Activated CD8-positive, alpha-beta T cell treated with anti-CD3 and anti-CD28 coated beads, Interleukin-2, amount 10 ng/mL, durations not matched to agents 7 days and 5 days (primary cell): ENCODE data around the gene SUV39H2. TPM values are rescaled to one million over a fixed set of nuclear protein-coding genes. Genes with fewer than 3 reads are reported as not detected.

ENCODE experiments used
- ATAC-seq: fragments of 150-1000 bp; cut with Tn5 transposase; one replicate; pipeline ENCODE4 v1.10.0; 2021; ENCODE audit warnings: moderate library complexity
- CTCF ChIA-PET: fragments of 350-600 bp; sonication (Branson Sonifier 250); formaldehyde crosslinking; loops from one replicate; lab custom pipeline; 2021; ENCODE audit warnings: antibody characterized with exemption; lab: Charles Lee
- POLR2A ChIA-PET: fragments of 350-600 bp; sonication (Branson Sonifier 250); formaldehyde crosslinking; loops from one replicate; lab custom pipeline; 2021; ENCODE audit warnings: antibody characterized with exemption; lab: Charles Lee
- DNase-seq: peaks from one replicate; pipeline ENCODE4 v3.0.0-alpha.2; 2020
- H3K27ac Mint-ChIP-seq: one replicate; pipeline ENCODE4 v1.8.0; 2021; ENCODE audit warnings: mild to moderate bottlenecking, mixed read lengths
- H3K27me3 Mint-ChIP-seq: one replicate; pipeline ENCODE4 v1.8.0; 2021; ENCODE audit warnings: low read depth, mixed read lengths
- H3K36me3 Mint-ChIP-seq: one replicate; pipeline ENCODE4 v1.8.0; 2021; ENCODE audit warnings: low read depth, mixed read lengths
- H3K4me1 Mint-ChIP-seq: one replicate; pipeline ENCODE4 v1.8.0; 2021; ENCODE audit warnings: low read depth, mixed read lengths
- H3K4me3 Mint-ChIP-seq: one replicate; pipeline ENCODE4 v1.8.0; 2021; ENCODE audit warnings: mild to moderate bottlenecking, mixed read lengths
- H3K9me3 Mint-ChIP-seq: one replicate; pipeline ENCODE4 v1.8.0; 2022; ENCODE audit warnings: mixed read lengths; ENCODE audit not compliant: insufficient read depth
- total RNA-seq, 2 experiments: library from RNA; stranded (reverse); gene quantifications; one replicate each; pipeline ENCODE4 v1.2.3, GENCODE V29; 2021

SUV39H2 gene
- total RNA-seq, 2 experiments from 2014 or later = 34.3 to 34.6 TPM

- POLR2A ChIA-PET = no interaction called here
- ATAC-seq = no peak
- DNase-seq = no peak
- Mint-ChIP-seq H3K4me1 (peaks cover 14% of the 10 kb centered on the region), H3K27ac (no peak overlapping the region), H3K9me3 (peaks cover 5% of the 10 kb centered on the region), H3K4me3 (no peak overlapping the region), H3K36me3 (peaks cover 90% of the 10 kb centered on the region), H3K27me3 (no peaks in the 10 kb centered on the region)
- CTCF ChIA-PET = no interaction called here
Observed at GRCh38 chr10:14909101-14909500, 30.4 kb downstream of the SUV39H2 start.

- no peak overlapping the region for H3K4me3 Mint-ChIP-seq
- no peaks in the 10 kb centered on the region for H3K27me3 Mint-ChIP-seq
- H3K27ac Mint-ChIP-seq = peak overlapping the region; percentile 11
- H3K4me1 Mint-ChIP-seq = peaks cover 22% of the 10 kb centered on the region
- H3K9me3 Mint-ChIP-seq = peaks cover 13% of the 10 kb centered on the region
- ATAC-seq (no peak), DNase-seq (no peak)
- peaks cover 95% of the 10 kb centered on the region for H3K36me3 Mint-ChIP-seq
- CTCF ChIA-PET = no interaction called here
- POLR2A ChIA-PET = interaction anchor here (0.6 kb wide), 1 partner anchor 74 kb away, joined by 3 read pairs; no protein-coding TSS in a partner anchor
Observed at GRCh38 chr10:14910953-14911352, 32.3 kb downstream of the SUV39H2 start.

- ATAC-seq (no peak), DNase-seq (no peak)
- ChIA-PET POLR2A (no interaction called here), CTCF (no interaction called here)
- Mint-ChIP-seq H3K36me3 (peaks cover 98% of the 10 kb centered on the region), H3K4me1 (peaks cover 22% of the 10 kb centered on the region), H3K4me3 (no peak overlapping the region), H3K9me3 (peaks cover 18% of the 10 kb centered on the region), H3K27ac (no peak overlapping the region), H3K27me3 (no peaks in the 10 kb centered on the region)
Observed at GRCh38 chr10:14911801-14912200, 33.1 kb downstream of the SUV39H2 start.

GRCh38 chr10:14916600-14916999, 37.9 kb downstream of the SUV39H2 start:
- no peak overlapping the region for H3K27ac Mint-ChIP-seq
- ATAC-seq (no peak), DNase-seq (no peak)
- ChIA-PET POLR2A (no interaction called here), CTCF (no interaction called here)
- H3K4me3 Mint-ChIP-seq = no peak overlapping the region
- no peaks in the 10 kb centered on the region for H3K27me3 Mint-ChIP-seq
- peaks cover 20% of the 10 kb centered on the region for H3K4me1 Mint-ChIP-seq
- peaks cover 27% of the 10 kb centered on the region for H3K9me3 Mint-ChIP-seq
- H3K36me3 Mint-ChIP-seq = peaks cover 96% of the 10 kb centered on the region

- DNase-seq (no peak), ATAC-seq (no peak)
- CTCF ChIA-PET = no interaction called here
- H3K4me3 Mint-ChIP-seq = no peak overlapping the region
- peaks cover 20% of the 10 kb centered on the region for H3K4me1 Mint-ChIP-seq
- no peak overlapping the region for H3K27ac Mint-ChIP-seq
- no peaks in the 10 kb centered on the region for H3K27me3 Mint-ChIP-seq
- POLR2A ChIA-PET = no interaction called here
- peaks cover 96% of the 10 kb centered on the region for H3K36me3 Mint-ChIP-seq
- peaks cover 27% of the 10 kb centered on the region for H3K9me3 Mint-ChIP-seq
Observed at GRCh38 chr10:14917827-14918226, 39.2 kb downstream of the SUV39H2 start.

GRCh38 chr10:14918964-14919363, 40.3 kb downstream of the SUV39H2 start:
- DNase-seq (no peak), ATAC-seq (no peak)
- peaks cover 27% of the 10 kb centered on the region for H3K9me3 Mint-ChIP-seq
- CTCF ChIA-PET = no interaction called here
- H3K4me1 Mint-ChIP-seq = peaks cover 15% of the 10 kb centered on the region
- no peak overlapping the region for H3K27ac Mint-ChIP-seq
- H3K27me3 Mint-ChIP-seq = no peaks in the 10 kb centered on the region
- H3K4me3 Mint-ChIP-seq = no peak overlapping the region
- peaks cover 96% of the 10 kb centered on the region for H3K36me3 Mint-ChIP-seq
- POLR2A ChIA-PET = no interaction called here

GRCh38 chr10:14924013-14924412, 45.3 kb downstream of the SUV39H2 start:
- DNase-seq (no peak), ATAC-seq (no peak)
- no peaks in the 10 kb centered on the region for H3K9me3 Mint-ChIP-seq
- no peaks in the 10 kb centered on the region for H3K4me1 Mint-ChIP-seq
- CTCF ChIA-PET = interaction anchor here (1.0 to 1.7 kb wide), 2 partner anchors 20 to 30 kb away, joined by 4 to 5 read pairs; partner anchors contain the start of gene DCLRE1C
- no peaks in the 10 kb centered on the region for H3K27me3 Mint-ChIP-seq
- H3K36me3 Mint-ChIP-seq = peaks cover 81% of the 10 kb centered on the region
- POLR2A ChIA-PET = interaction anchor here (0.5 to 1.4 kb wide), 2 partner anchors 24 to 471 kb away, joined by 3 read pairs; no protein-coding TSS in a partner anchor
- no peak overlapping the region for H3K27ac Mint-ChIP-seq
- no peak overlapping the region for H3K4me3 Mint-ChIP-seq

GRCh38 chr10:14925268-14925667, 46.6 kb downstream of the SUV39H2 start:
- Mint-ChIP-seq H3K9me3 (no peaks in the 10 kb centered on the region), H3K27me3 (no peaks in the 10 kb centered on the region), H3K27ac (no peak overlapping the region), H3K4me1 (no peaks in the 10 kb centered on the region), H3K4me3 (no peak overlapping the region), H3K36me3 (peaks cover 75% of the 10 kb centered on the region)
- DNase-seq (no peak), ATAC-seq (no peak)
- ChIA-PET CTCF (no interaction called here), POLR2A (no interaction called here)

GRCh38 chr10:14926061-14926470, 47.4 kb downstream of the SUV39H2 start:
- ATAC-seq = no peak
- POLR2A ChIA-PET = interaction anchor here (0.6 kb wide), 1 partner anchor 25 kb away, joined by 3 read pairs; no protein-coding TSS in a partner anchor
- DNase-seq = no peak
- H3K4me3 Mint-ChIP-seq = no peak overlapping the region
- CTCF ChIA-PET = no interaction called here
- no peaks in the 10 kb centered on the region for H3K9me3 Mint-ChIP-seq
- no peaks in the 10 kb centered on the region for H3K4me1 Mint-ChIP-seq
- H3K27ac Mint-ChIP-seq = no peak overlapping the region
- no peaks in the 10 kb centered on the region for H3K27me3 Mint-ChIP-seq
- H3K36me3 Mint-ChIP-seq = peaks cover 73% of the 10 kb centered on the region

GRCh38 chr10:14926722-14927416, 48.2 kb downstream of the SUV39H2 start:
- CTCF ChIA-PET = no interaction called here
- H3K36me3 Mint-ChIP-seq = peaks cover 72% of the 10 kb centered on the region

GRCh38 chr10:14930610-14931009, 51.9 kb downstream of the SUV39H2 start:
- Mint-ChIP-seq H3K27ac (no peak overlapping the region), H3K4me3 (no peak overlapping the region), H3K27me3 (no peaks in the 10 kb centered on the region), H3K9me3 (no peaks in the 10 kb centered on the region), H3K4me1 (no peaks in the 10 kb centered on the region), H3K36me3 (peaks cover 69% of the 10 kb centered on the region)
- POLR2A ChIA-PET = interaction anchor here (0.6 kb wide), 1 partner anchor 272 kb away, joined by 3 read pairs; no protein-coding TSS in a partner anchor
- DNase-seq (no peak), ATAC-seq (no peak)
- CTCF ChIA-PET = no interaction called here

More at GRCh38 chr10:14926722-14927416, 48.2 kb downstream of the SUV39H2 start:
- Mint-ChIP-seq H3K4me3 (no peak overlapping the region), H3K4me1 (no peaks in the 10 kb centered on the region), H3K27me3 (no peaks in the 10 kb centered on the region), H3K27ac (peak overlapping the region; percentile 40), H3K9me3 (no peaks in the 10 kb centered on the region)
- POLR2A ChIA-PET = interaction anchor here (0.6 kb wide), 1 partner anchor 26 kb away, joined by 3 read pairs; no protein-coding TSS in a partner anchor
- DNase-seq = no peak
- ATAC-seq = no peak

GRCh38 chr10:14936584-14936983, 57.9 kb downstream of the SUV39H2 start:
- no peak overlapping the region for H3K27ac Mint-ChIP-seq
- no peak overlapping the region for H3K4me3 Mint-ChIP-seq
- ChIA-PET POLR2A (no interaction called here), CTCF (no interaction called here)
- peaks cover 17% of the 10 kb centered on the region for H3K4me1 Mint-ChIP-seq
- H3K36me3 Mint-ChIP-seq = peaks cover 57% of the 10 kb centered on the region
- DNase-seq (no peak), ATAC-seq (no peak)
- H3K9me3 Mint-ChIP-seq = no peaks in the 10 kb centered on the region
- H3K27me3 Mint-ChIP-seq = no peaks in the 10 kb centered on the region
